DND-41 (cell line): ENCODE data around the gene ZNF791.

Source experiments
- ATAC-seq: fragments of 200-7000 bp; cut with Tn5 transposase; 3 replicates; pipeline ENCODE4 v1.9.1; 2021; ENCODE audit warnings: low read depth; ENCODE audit not compliant: insufficient read depth
- DNase-seq: peaks from one replicate; pipeline ENCODE4 v3.0.0-alpha.2; 2020
- H2AFZ ChIP-seq: 2 replicates; pipeline ENCODE4 v1.6.0; 2012; ENCODE audit warnings: low read depth, low read length
- H3K27ac ChIP-seq: 2 replicates; pipeline ENCODE4 v1.5.1; 2012; ENCODE audit warnings: low read length, inconsistent platforms
- H3K27me3 ChIP-seq: fragments of 200-600 bp; sonication (generic); 2 replicates; pipeline ENCODE4 v1.6.0; 2012; ENCODE audit warnings: low read length, mild to moderate bottlenecking, inconsistent platforms; ENCODE audit not compliant: insufficient read depth, poor library complexity
- H3K36me3 ChIP-seq: 2 replicates; pipeline ENCODE4 v1.5.1; 2012; ENCODE audit warnings: low read length, inconsistent platforms; ENCODE audit not compliant: insufficient read depth
- H3K4me1 ChIP-seq: 2 replicates; pipeline ENCODE4 v1.5.1; 2012; ENCODE audit warnings: mild to moderate bottlenecking, low read length; ENCODE audit not compliant: insufficient read depth
- H3K4me2 ChIP-seq: 2 replicates; pipeline ENCODE4 v1.6.0; 2012; ENCODE audit warnings: mild to moderate bottlenecking, moderate library complexity, low read length, inconsistent platforms; ENCODE audit not compliant: insufficient read depth
- H3K4me3 ChIP-seq, 2 experiments: fragments of 200-600 bp in 1 of 2; shearing (Covaris generic) in 1 of 2; 2 replicates each; pipeline ENCODE4 v1.5.1; 2012 to 2016; ENCODE audit warnings: inconsistent platforms in 2 of 2, low read length in 2 of 2, mild to moderate bottlenecking in 2 of 2, low read depth in 1 of 2, moderate library complexity in 1 of 2
- H3K79me2 ChIP-seq: 2 replicates; pipeline ENCODE4 v1.6.0; 2012; ENCODE audit warnings: low read length, inconsistent platforms; ENCODE audit not compliant: insufficient read depth
- H3K9ac ChIP-seq: 2 replicates; pipeline ENCODE4 v1.6.0; 2012; ENCODE audit warnings: low read depth, mild to moderate bottlenecking, inconsistent platforms, low read length, moderate library complexity
- H3K9me3 ChIP-seq: 2 replicates; pipeline ENCODE4 v1.5.1; 2012; ENCODE audit warnings: low read length, moderate library complexity, mild to moderate bottlenecking, inconsistent platforms; ENCODE audit not compliant: insufficient read depth, severe bottlenecking
- H4K20me1 ChIP-seq: 2 replicates; pipeline ENCODE4 v1.6.0; 2012; ENCODE audit warnings: low read length; ENCODE audit not compliant: insufficient read depth
- EZH2 ChIP-seq: IDR thresholded peaks from 3 replicates; pipeline ENCODE4 v1.6.1; 2012; ENCODE audit warnings: borderline replicate concordance, low read depth, mild to moderate bottlenecking, moderate library complexity, low read length, inconsistent platforms; ENCODE audit not compliant: severe bottlenecking
- TF ChIP-seq, protein P1 (sequence below): IDR thresholded peaks from 2 replicates; pipeline ENCODE4 v1.5.1; 2012; ENCODE audit warnings: borderline replicate concordance, low read length, moderate library complexity, mild to moderate bottlenecking; ENCODE audit not compliant: poor library complexity, severe bottlenecking; ENCODE audit errors: extremely low read depth

The ZNF791 gene

GRCh38 chr19:12670159-12670928 lies 59.6 kb downstream of the ZNF791 start:
- peak; percentile 25 for DNase-seq
- H3K79me2 ChIP-seq, result peaks cover 63% of the 10 kb centered on the region

GRCh38 chr19:12672744-12673143 lies 62.0 kb downstream of the ZNF791 start:
- H3K4me3 ChIP-seq, result no peak overlapping the region
- no peak for ATAC-seq
- no peak overlapping the region for H2AFZ ChIP-seq
- peaks cover 58% of the 10 kb centered on the region for H3K79me2 ChIP-seq
- H3K9ac ChIP-seq, result no peak overlapping the region
- H4K20me1 ChIP-seq, result peaks cover 41% of the 10 kb centered on the region
- TF ChIP-seq, protein P1, sequence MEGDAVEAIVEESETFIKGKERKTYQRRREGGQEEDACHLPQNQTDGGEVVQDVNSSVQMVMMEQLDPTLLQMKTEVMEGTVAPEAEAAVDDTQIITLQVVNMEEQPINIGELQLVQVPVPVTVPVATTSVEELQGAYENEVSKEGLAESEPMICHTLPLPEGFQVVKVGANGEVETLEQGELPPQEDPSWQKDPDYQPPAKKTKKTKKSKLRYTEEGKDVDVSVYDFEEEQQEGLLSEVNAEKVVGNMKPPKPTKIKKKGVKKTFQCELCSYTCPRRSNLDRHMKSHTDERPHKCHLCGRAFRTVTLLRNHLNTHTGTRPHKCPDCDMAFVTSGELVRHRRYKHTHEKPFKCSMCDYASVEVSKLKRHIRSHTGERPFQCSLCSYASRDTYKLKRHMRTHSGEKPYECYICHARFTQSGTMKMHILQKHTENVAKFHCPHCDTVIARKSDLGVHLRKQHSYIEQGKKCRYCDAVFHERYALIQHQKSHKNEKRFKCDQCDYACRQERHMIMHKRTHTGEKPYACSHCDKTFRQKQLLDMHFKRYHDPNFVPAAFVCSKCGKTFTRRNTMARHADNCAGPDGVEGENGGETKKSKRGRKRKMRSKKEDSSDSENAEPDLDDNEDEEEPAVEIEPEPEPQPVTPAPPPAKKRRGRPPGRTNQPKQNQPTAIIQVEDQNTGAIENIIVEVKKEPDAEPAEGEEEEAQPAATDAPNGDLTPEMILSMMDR, result no peak
- no peak for TF ChIP-seq EZH2
- H3K4me2 ChIP-seq, result no peak overlapping the region
- H3K27ac ChIP-seq, result no peak overlapping the region
- no peak for DNase-seq
- no peaks in the 10 kb centered on the region for H3K9me3 ChIP-seq
- H3K27me3 ChIP-seq, result no peaks in the 10 kb centered on the region
- peaks cover 25% of the 10 kb centered on the region for H3K4me1 ChIP-seq
- H3K36me3 ChIP-seq, result peaks cover 71% of the 10 kb centered on the region

More at GRCh38 chr19:12670159-12670928, 59.6 kb downstream of the ZNF791 start:
- TF ChIP-seq, protein P1, result no peak
- no peak for TF ChIP-seq EZH2
- peak overlapping the region; percentile 77 for H3K4me2 ChIP-seq
- peak overlapping the region; percentile 87 for H2AFZ ChIP-seq
- no peaks in the 10 kb centered on the region for H3K9me3 ChIP-seq
- H3K27me3 ChIP-seq, result no peaks in the 10 kb centered on the region
- H3K4me3 ChIP-seq, result peak overlapping the region; percentile 67 to 84
- peak overlapping the region; percentile 94 for H3K27ac ChIP-seq
- H3K36me3 ChIP-seq, result peaks cover 52% of the 10 kb centered on the region
- H3K4me1 ChIP-seq, result peaks cover 45% of the 10 kb centered on the region
- H3K9ac ChIP-seq, result peak overlapping the region; percentile 74
- H4K20me1 ChIP-seq, result peaks cover 23% of the 10 kb centered on the region
- ATAC-seq, result no peak

- H3K4me3 ChIP-seq, result no peak overlapping the region
- peaks cover 51% of the 10 kb centered on the region for H3K79me2 ChIP-seq
- TF ChIP-seq, protein P1, result no peak
- no peak for TF ChIP-seq EZH2
- H2AFZ ChIP-seq, result no peak overlapping the region
- peaks cover 83% of the 10 kb centered on the region for H3K36me3 ChIP-seq
- DNase-seq, result no peak
- H3K27ac ChIP-seq, result no peak overlapping the region
- no peak overlapping the region for H3K4me2 ChIP-seq
- H3K4me1 ChIP-seq, result peaks cover 17% of the 10 kb centered on the region
- no peak overlapping the region for H3K9ac ChIP-seq
- H3K9me3 ChIP-seq, result no peaks in the 10 kb centered on the region
- H4K20me1 ChIP-seq, result peaks cover 48% of the 10 kb centered on the region
- no peaks in the 10 kb centered on the region for H3K27me3 ChIP-seq
- ATAC-seq, result no peak
Measured at GRCh38 chr19:12675399-12675798, 64.7 kb downstream of the ZNF791 start.
